WTC11 (cell line): ENCODE results near the gene ANKRD52. TPM values are rescaled to one million over a fixed set of nuclear protein-coding genes. Genes with fewer than 3 reads are reported as not detected.

ENCODE experiments used
- ATAC-seq: fragments of 200-7000 bp; cut with Tn5 transposase; 2 replicates; pipeline ENCODE4 v1.10.0; 2021; ENCODE audit warnings: mild to moderate bottlenecking, moderate library complexity
- CTCF ChIA-PET: fragments of 300-600 bp; sonication (Branson Sonifier 250); formaldehyde crosslinking; loops from one replicate; lab custom pipeline; 2021; ENCODE audit warnings: antibody characterized with exemption; lab: Charles Lee
- POLR2A ChIA-PET: fragments of 350-600 bp; sonication (Branson Sonifier 250); formaldehyde crosslinking; loops from one replicate; lab custom pipeline; 2021; ENCODE audit warnings: antibody characterized with exemption; lab: Charles Lee
- DNase-seq: peaks from one replicate; pipeline ENCODE4 v3.0.0; 2021; ENCODE audit warnings: low spot score
- H3K27ac Mint-ChIP-seq: 2 replicates; pipeline ENCODE4 v1.8.0; 2021; ENCODE audit warnings: mixed read lengths
- H3K27me3 Mint-ChIP-seq: 2 replicates; pipeline ENCODE4 v1.8.0; 2021; ENCODE audit warnings: low read depth, mild to moderate bottlenecking, moderate library complexity, mixed read lengths
- H3K36me3 Mint-ChIP-seq: 2 replicates; pipeline ENCODE4 v1.8.0; 2021; ENCODE audit warnings: mixed read lengths
- H3K4me1 Mint-ChIP-seq: 2 replicates; pipeline ENCODE4 v1.8.0; 2022; ENCODE audit warnings: mixed read lengths
- H3K4me3 Mint-ChIP-seq: 2 replicates; pipeline ENCODE4 v1.8.0; 2021; ENCODE audit warnings: mild to moderate bottlenecking, moderate library complexity, mixed read lengths
- H3K9me3 Mint-ChIP-seq: 2 replicates; pipeline ENCODE4 v1.8.0; 2021; ENCODE audit warnings: mixed read lengths
- CBFB ChIP-seq: sonication (generic); formaldehyde crosslinking; IDR thresholded peaks from 2 replicates; pipeline ENCODE4 v1.8.1; 2022; ENCODE audit warnings: mild to moderate bottlenecking, low read depth, missing genetic modification reagents
- CTCF ChIP-seq: fragments of 200-600 bp; IDR thresholded peaks from 2 replicates; pipeline ENCODE4 v1.8.0; 2022; ENCODE audit warnings: antibody characterized with exemption
- GABPB1 ChIP-seq: sonication (generic); formaldehyde crosslinking; IDR thresholded peaks from 2 replicates; pipeline ENCODE4 v1.8.1; 2023; ENCODE audit warnings: mild to moderate bottlenecking, missing genetic modification reagents
- HMGA2 ChIP-seq: fragments of 250-450 bp; sonication (Bioruptor Pico); IDR thresholded peaks from 2 replicates; pipeline ENCODE4 v1.4.0; 2021; ENCODE audit warnings: mild to moderate bottlenecking, moderate library complexity
- NFYB ChIP-seq: sonication (generic); formaldehyde crosslinking; conservative IDR thresholded peaks from 2 replicates; pipeline ENCODE4 v1.8.0; 2022; ENCODE audit warnings: low read depth, missing genetic modification reagents
- NR1H2 ChIP-seq: sonication (generic); formaldehyde crosslinking; IDR thresholded peaks from 2 replicates; pipeline ENCODE4 v1.9.0; 2021; ENCODE audit warnings: mild to moderate bottlenecking, moderate library complexity, missing genetic modification reagents
- NR2C2 ChIP-seq: sonication (generic); formaldehyde crosslinking; IDR thresholded peaks from 2 replicates; pipeline ENCODE4 v1.8.0; 2022; ENCODE audit warnings: mild to moderate bottlenecking, missing genetic modification reagents
- SMAD3 ChIP-seq: sonication (generic); formaldehyde crosslinking; IDR thresholded peaks from 2 replicates; pipeline ENCODE4 v1.8.0; 2022; ENCODE audit warnings: missing genetic modification reagents, mild to moderate bottlenecking, borderline replicate concordance
- SP1 ChIP-seq: sonication (generic); formaldehyde crosslinking; conservative IDR thresholded peaks from 2 replicates; pipeline ENCODE4 v1.8.1; 2022; ENCODE audit warnings: missing genetic modification reagents
- TCF7 ChIP-seq: sonication (generic); formaldehyde crosslinking; IDR thresholded peaks from 2 replicates; pipeline ENCODE4 v1.8.0; 2022; ENCODE audit warnings: mild to moderate bottlenecking, low read depth, missing genetic modification reagents, moderate library complexity
- TEAD1 ChIP-seq: sonication (generic); formaldehyde crosslinking; IDR thresholded peaks from 2 replicates; pipeline ENCODE4 v1.8.0; 2022; ENCODE audit warnings: mild to moderate bottlenecking, missing genetic modification reagents
- ZBTB21 ChIP-seq: sonication (generic); formaldehyde crosslinking; IDR thresholded peaks from 2 replicates; pipeline ENCODE4 v1.8.1; 2023; ENCODE audit warnings: mild to moderate bottlenecking, missing genetic modification reagents, borderline replicate concordance
- ZNF121 ChIP-seq: sonication (generic); formaldehyde crosslinking; IDR thresholded peaks from 2 replicates; pipeline ENCODE4 v1.8.0; 2023; ENCODE audit warnings: missing genetic modification reagents
- ZNF138 ChIP-seq: sonication (generic); formaldehyde crosslinking; conservative IDR thresholded peaks from 2 replicates; pipeline ENCODE4 v1.8.1; 2022; ENCODE audit warnings: mild to moderate bottlenecking, moderate library complexity, missing genetic modification reagents
- ZNF232 ChIP-seq: sonication (generic); formaldehyde crosslinking; IDR thresholded peaks from 2 replicates; pipeline ENCODE4 v1.8.0; 2022; ENCODE audit warnings: mild to moderate bottlenecking, missing genetic modification reagents
- ZNF263 ChIP-seq: sonication (generic); formaldehyde crosslinking; IDR thresholded peaks from 2 replicates; pipeline ENCODE4 v1.8.1; 2022; ENCODE audit warnings: low read depth, mild to moderate bottlenecking, moderate library complexity, missing genetic modification reagents
- ZNF317 ChIP-seq: sonication (generic); formaldehyde crosslinking; IDR thresholded peaks from 2 replicates; pipeline ENCODE4 v1.8.1; 2023; ENCODE audit warnings: low read depth, mild to moderate bottlenecking, moderate library complexity, missing genetic modification reagents, borderline replicate concordance
- ZNF416 ChIP-seq: fragments of 250-450 bp; sonication (Bioruptor Pico); IDR thresholded peaks from 2 replicates; pipeline ENCODE4 v1.9.0; 2021; ENCODE audit warnings: mild to moderate bottlenecking, inconsistent platforms
- total RNA-seq: library from RNA; stranded (reverse); gene quantifications from 3 replicates; pipeline ENCODE4 v1.2.3, GENCODE V29; 2021
- TF ChIP-seq, protein P1 (sequence below): sonication (generic); formaldehyde crosslinking; IDR thresholded peaks from 2 replicates; pipeline ENCODE4 v1.8.0; 2023; ENCODE audit warnings: missing genetic modification reagents, mild to moderate bottlenecking, borderline replicate concordance
- TF ChIP-seq, protein P2 (sequence below): sonication (generic); formaldehyde crosslinking; IDR thresholded peaks from 2 replicates; pipeline ENCODE4 v1.8.1; 2023; ENCODE audit warnings: mild to moderate bottlenecking, moderate library complexity, missing genetic modification reagents

ANKRD52 gene
- total RNA-seq, 1 experiment from 2014 or later, result 41.2 TPM

DNA sequence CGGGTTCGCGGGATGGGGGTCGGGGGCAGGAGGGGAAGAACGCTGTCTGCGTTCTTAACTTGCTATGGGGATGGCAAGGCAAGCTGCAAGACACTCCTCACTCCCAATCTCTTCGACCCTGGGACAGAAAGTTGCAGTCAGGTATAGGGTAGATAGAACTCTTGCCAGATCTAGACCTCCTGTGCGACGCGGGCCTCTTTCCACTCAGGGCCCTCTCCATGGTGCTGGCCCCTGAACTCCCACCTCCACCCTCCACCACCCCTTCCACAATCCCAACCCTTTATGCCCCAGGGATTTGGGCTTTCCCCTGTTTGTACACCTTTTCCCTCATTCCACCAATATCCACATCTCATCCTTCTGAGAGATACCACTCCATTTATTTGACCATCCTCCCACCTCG lies 33.2 kb downstream of the ANKRD52 start:
- no peak for ATAC-seq
- POLR2A ChIA-PET, result no interaction called here
- H3K27me3 Mint-ChIP-seq, result no peaks in the 10 kb centered on the region
- H3K9me3 Mint-ChIP-seq, result no peaks in the 10 kb centered on the region
- H3K4me1 Mint-ChIP-seq, result peaks cover 33% of the 10 kb centered on the region
- TF ChIP-seq NFYB, result no peak
- no peak for TF ChIP-seq ZNF263 (CRISPR knock-in tag)
- no peak for TF ChIP-seq NR2C2 (CRISPR knock-in tag)
- no peak for TF ChIP-seq NR1H2
- TF ChIP-seq HMGA2, result no peak
- TF ChIP-seq ZNF232 (CRISPR knock-in tag), result no peak
- TF ChIP-seq, protein P1, sequence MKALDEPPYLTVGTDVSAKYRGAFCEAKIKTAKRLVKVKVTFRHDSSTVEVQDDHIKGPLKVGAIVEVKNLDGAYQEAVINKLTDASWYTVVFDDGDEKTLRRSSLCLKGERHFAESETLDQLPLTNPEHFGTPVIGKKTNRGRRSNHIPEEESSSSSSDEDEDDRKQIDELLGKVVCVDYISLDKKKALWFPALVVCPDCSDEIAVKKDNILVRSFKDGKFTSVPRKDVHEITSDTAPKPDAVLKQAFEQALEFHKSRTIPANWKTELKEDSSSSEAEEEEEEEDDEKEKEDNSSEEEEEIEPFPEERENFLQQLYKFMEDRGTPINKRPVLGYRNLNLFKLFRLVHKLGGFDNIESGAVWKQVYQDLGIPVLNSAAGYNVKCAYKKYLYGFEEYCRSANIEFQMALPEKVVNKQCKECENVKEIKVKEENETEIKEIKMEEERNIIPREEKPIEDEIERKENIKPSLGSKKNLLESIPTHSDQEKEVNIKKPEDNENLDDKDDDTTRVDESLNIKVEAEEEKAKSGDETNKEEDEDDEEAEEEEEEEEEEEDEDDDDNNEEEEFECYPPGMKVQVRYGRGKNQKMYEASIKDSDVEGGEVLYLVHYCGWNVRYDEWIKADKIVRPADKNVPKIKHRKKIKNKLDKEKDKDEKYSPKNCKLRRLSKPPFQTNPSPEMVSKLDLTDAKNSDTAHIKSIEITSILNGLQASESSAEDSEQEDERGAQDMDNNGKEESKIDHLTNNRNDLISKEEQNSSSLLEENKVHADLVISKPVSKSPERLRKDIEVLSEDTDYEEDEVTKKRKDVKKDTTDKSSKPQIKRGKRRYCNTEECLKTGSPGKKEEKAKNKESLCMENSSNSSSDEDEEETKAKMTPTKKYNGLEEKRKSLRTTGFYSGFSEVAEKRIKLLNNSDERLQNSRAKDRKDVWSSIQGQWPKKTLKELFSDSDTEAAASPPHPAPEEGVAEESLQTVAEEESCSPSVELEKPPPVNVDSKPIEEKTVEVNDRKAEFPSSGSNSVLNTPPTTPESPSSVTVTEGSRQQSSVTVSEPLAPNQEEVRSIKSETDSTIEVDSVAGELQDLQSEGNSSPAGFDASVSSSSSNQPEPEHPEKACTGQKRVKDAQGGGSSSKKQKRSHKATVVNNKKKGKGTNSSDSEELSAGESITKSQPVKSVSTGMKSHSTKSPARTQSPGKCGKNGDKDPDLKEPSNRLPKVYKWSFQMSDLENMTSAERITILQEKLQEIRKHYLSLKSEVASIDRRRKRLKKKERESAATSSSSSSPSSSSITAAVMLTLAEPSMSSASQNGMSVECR (CRISPR knock-in tag), result no peak
- TF ChIP-seq ZBTB21 (CRISPR knock-in tag), result no peak
- TF ChIP-seq SMAD3 (CRISPR knock-in tag), result no peak
- no peak for TF ChIP-seq TCF7 (CRISPR knock-in tag)
- TF ChIP-seq CBFB, result no peak
- TF ChIP-seq CTCF, result no peak
- no peak for TF ChIP-seq ZNF317
- TF ChIP-seq, all 79 proteins: peak for 0
- CTCF ChIA-PET, result no interaction called here
- no peak for DNase-seq
- peaks cover 7% of the 10 kb centered on the region for H3K36me3 Mint-ChIP-seq
- peak overlapping the region; percentile 82 for H3K4me3 Mint-ChIP-seq
- H3K27ac Mint-ChIP-seq, result peak overlapping the region; percentile 70; the same call in 1 of the 2 replicates

GRCh38 chr12:56224102-56224701 lies 34.0 kb downstream of the ANKRD52 start, which contains the start of gene NABP2:
Gene NABP2, plus strand, starts transcription at chr12:56224342. Its CDS starts 515 bp downstream, at chr12:56224857.
- Mint-ChIP-seq H3K4me3 (peak within 1 kb of the TSS; percentile 98), H3K27me3 (no peaks in the 10 kb centered on the region), H3K27ac (peak within 1 kb of the TSS; percentile 97), H3K4me1 (peaks cover 33% of the 10 kb centered on the region), H3K36me3 (peaks cover 7% of the 10 kb centered on the region), H3K9me3 (no peaks in the 10 kb centered on the region)
- peak; percentile 99 for DNase-seq
- ChIA-PET CTCF (interaction anchor here (1.1 to 3.1 kb wide), 2 partner anchors 17 to 34 kb away, joined by 6 to 35 read pairs; partner anchors contain the start of gene ANKRD52), POLR2A (no interaction called here)
- peak; percentile 78 for ATAC-seq
- TF ChIP-seq NFYB (peak; percentile 92), SP1 (CRISPR knock-in tag) (peak; percentile 87), ZNF121 (CRISPR knock-in tag) (no peak), ZNF416 (CRISPR knock-in tag) (no peak), TEAD1 (CRISPR knock-in tag) (peak; percentile 85; the same call in 1 of the 2 replicates), GABPB1 (CRISPR knock-in tag) (peak; percentile 80), ZNF138 (no peak), CTCF (peak; percentile 54; the same call in 1 of the 2 replicates)
- TF ChIP-seq, protein P2, sequence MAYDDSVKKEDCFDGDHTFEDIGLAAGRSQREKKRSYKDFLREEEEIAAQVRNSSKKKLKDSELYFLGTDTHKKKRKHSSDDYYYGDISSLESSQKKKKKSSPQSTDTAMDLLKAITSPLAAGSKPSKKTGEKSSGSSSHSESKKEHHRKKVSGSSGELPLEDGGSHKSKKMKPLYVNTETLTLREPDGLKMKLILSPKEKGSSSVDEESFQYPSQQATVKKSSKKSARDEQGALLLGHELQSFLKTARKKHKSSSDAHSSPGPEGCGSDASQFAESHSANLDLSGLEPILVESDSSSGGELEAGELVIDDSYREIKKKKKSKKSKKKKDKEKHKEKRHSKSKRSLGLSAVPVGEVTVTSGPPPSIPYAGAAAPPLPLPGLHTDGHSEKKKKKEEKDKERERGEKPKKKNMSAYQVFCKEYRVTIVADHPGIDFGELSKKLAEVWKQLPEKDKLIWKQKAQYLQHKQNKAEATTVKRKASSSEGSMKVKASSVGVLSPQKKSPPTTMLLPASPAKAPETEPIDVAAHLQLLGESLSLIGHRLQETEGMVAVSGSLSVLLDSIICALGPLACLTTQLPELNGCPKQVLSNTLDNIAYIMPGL (CRISPR knock-in tag), result peak; percentile 94; the same call in 1 of the 2 replicates
- TF ChIP-seq, protein P1 (CRISPR knock-in tag), result peak; percentile 33; the same call in 1 of the 2 replicates
